OCI-LY3 (cell line): Measurements from ENCODE around the gene WDR91.
"Not testable (repeated sequence)": the region's sequence is repeated elsewhere in the genome, so short reads cannot be mapped to it uniquely, and the experiment has no call there.

Experiments
- EZH2phosphoT487 ChIP-seq: fragments of 200-600 bp; shearing (Covaris generic); IDR thresholded peaks from 2 replicates; pipeline ENCODE4 v1.6.1; 2018; ENCODE audit warnings: antibody characterized with exemption, mixed run types, low read depth
- TF ChIP-seq, protein P1 (sequence below): fragments of 200-600, 300-600 bp; sonication (generic); IDR thresholded peaks from 2 replicates; pipeline ENCODE4 v1.5.1; 2014; ENCODE audit warnings: antibody characterized with exemption, low read length, low read depth

DNA sequence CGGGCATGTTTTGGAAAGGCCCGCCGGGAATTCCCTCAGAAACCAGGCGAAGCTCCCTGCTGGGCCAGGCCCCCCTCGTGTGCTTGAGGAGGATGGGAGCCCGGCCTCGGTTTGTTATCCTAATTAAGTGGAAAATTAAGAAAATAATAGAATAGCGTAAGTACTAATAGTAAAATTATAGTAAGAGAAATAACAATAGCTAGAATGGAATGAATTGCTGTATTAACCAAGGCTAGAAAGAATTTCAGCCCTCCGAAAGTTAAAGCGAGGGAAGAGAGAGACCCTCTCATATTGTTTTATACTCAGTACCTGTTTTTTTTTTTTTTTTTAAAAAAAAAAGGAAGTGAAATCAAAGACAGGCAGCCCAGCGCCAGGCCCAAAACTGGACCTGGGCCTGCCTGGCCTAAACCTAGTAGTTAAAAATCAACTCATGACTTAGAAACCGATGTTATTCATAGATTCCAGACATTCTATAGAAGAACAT lies 40.3 kb downstream of the WDR91 start:
- TF ChIP-seq, protein P1, sequence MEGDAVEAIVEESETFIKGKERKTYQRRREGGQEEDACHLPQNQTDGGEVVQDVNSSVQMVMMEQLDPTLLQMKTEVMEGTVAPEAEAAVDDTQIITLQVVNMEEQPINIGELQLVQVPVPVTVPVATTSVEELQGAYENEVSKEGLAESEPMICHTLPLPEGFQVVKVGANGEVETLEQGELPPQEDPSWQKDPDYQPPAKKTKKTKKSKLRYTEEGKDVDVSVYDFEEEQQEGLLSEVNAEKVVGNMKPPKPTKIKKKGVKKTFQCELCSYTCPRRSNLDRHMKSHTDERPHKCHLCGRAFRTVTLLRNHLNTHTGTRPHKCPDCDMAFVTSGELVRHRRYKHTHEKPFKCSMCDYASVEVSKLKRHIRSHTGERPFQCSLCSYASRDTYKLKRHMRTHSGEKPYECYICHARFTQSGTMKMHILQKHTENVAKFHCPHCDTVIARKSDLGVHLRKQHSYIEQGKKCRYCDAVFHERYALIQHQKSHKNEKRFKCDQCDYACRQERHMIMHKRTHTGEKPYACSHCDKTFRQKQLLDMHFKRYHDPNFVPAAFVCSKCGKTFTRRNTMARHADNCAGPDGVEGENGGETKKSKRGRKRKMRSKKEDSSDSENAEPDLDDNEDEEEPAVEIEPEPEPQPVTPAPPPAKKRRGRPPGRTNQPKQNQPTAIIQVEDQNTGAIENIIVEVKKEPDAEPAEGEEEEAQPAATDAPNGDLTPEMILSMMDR: not testable (repeated sequence)
- not testable (repeated sequence) for TF ChIP-seq EZH2phosphoT487
